ENCODE measurements around the gene CFH.

DNA sequence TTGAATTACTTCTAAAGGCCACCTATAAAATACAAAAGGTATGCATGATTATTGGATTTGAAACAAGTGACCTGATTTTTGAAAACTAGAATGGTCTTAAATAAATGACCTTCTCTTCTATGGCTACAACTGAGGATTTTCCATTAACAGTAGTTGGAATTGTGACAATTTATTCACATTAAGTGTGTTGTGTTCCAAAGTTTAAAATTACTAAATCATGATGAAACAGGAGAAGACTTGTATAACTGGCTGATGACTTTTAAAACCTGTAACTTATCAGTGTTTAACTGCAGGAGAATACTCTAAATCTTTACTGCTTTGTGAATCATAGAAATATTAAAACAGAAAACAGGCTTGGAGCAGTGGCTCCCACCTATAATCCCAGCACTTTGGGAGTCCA is 48.2 kb upstream of the CFH start:
- no peak for TF ChIP-seq POLR2A (IDR thresholded peaks at IDR 0.05)
- TF ChIP-seq CTCF (IDR thresholded peaks at IDR 0.05) = no peak
